HEK293 (cell line): ENCODE data around the gene OR6K3.

Source experiments
- OVOL3 ChIP-seq: fragments of 450-650 bp; formaldehyde crosslinking; IDR thresholded peaks from 2 replicates; pipeline ENCODE4 v1.5.1; 2016; ENCODE audit warnings: missing biosample characterization, missing genetic modification characterization
- ZNF274 ChIP-seq, 2 experiments: fragments of 200-500 bp in 1 of 2; fragments of 450-650 bp in 1 of 2; sonication (Bioruptor generic) in 1 of 2; formaldehyde crosslinking in 1 of 2; IDR thresholded peaks; 2 replicates each; pipeline versions ENCODE4 v1.5.1 to v1.6.1; 2014 to 2016; ENCODE audit warnings: borderline replicate concordance in 1 of 2, inconsistent platforms in 1 of 2, low read length in 1 of 2, missing biosample characterization in 1 of 2, missing genetic modification characterization in 1 of 2

GRCh38 chr1:158711098-158711497, 9.4 kb downstream of the OR6K3 start:
- TF ChIP-seq ZNF274 (IDR thresholded peaks at IDR 0.05; ENCODE audit: low read length): no peak
- no peak for TF ChIP-seq ZNF274 (tag by site-specific recombination; IDR thresholded peaks at IDR 0.05; ENCODE audit: borderline replicate concordance)
- no peak for TF ChIP-seq OVOL3
